ENCODE measurements around the gene SSTR3. TPM values are rescaled to one million over a fixed set of nuclear protein-coding genes. Genes with fewer than 3 reads are reported as not detected.

The SSTR3 gene
- total RNA-seq, 2 experiments from 2014 or later = 0.25 to 0.30 TPM

GRCh38 chr22:37193629-37194191, 18.6 kb downstream of the SSTR3 start:
- Histone ChIP-seq H3K27ac (ENCODE audit: low read depth, low read length, poor library complexity, severe bottlenecking) (no peak overlapping the region), H3K9me3 (ENCODE audit: low read length) (peaks cover 12% of the 10 kb centered on the region; the same call in 1 of the 2 replicates), H4K20me1 (ENCODE audit: insufficient read depth, low read length) (no peaks in the 10 kb centered on the region), H3K9me2 (ENCODE audit: insufficient read depth, low read length) (no peaks in the 10 kb centered on the region), H3K4me2 (ENCODE audit: low read length) (no peak overlapping the region), H3K79me2 (ENCODE audit: insufficient read depth, low read depth, low read length) (no peaks in the 10 kb centered on the region), H3K36me3 (ENCODE audit: insufficient read depth, low read length) (no peaks in the 10 kb centered on the region), H3K4me1 (ENCODE audit: insufficient read depth, low read length, poor library complexity, severe bottlenecking) (peaks cover 5% of the 10 kb centered on the region), H3K4me3 (ENCODE audit: low read depth, low read length, poor library complexity, severe bottlenecking) (no peak overlapping the region), H2AFZ (ENCODE audit: low read length) (no peak overlapping the region)
- TF ChIP-seq CTCF (conservative IDR thresholded peaks at IDR 0.05; ENCODE audit: low read length) (no peak), EZH2phosphoT487 (IDR thresholded peaks at IDR 0.05; ENCODE audit: borderline replicate concordance, low read depth, low read length) (no peak)
- POLR2A ChIA-PET = interaction anchor here (0.8 kb wide), 1 partner anchor 15 kb away, joined by 4 read pairs; no protein-coding TSS in a partner anchor
- no peak for DNase-seq (ENCODE audit: low spot score)
- intact Hi-C loops (cut with micrococcal nuclease; ENCODE audit: unreplicated experiment) = no loop called here
- CTCF ChIA-PET (ENCODE audit: unreplicated experiment) = no interaction called here
- no TSS peak for BruUV-seq (replicated peaks)

GRCh38 chr22:37192741-37193140, 19.5 kb downstream of the SSTR3 start:
- no peak for DNase-seq (ENCODE audit: low spot score)
- no peak overlapping the region for H3K27ac ChIP-seq (ENCODE audit: low read depth, low read length, poor library complexity, severe bottlenecking)
- H3K79me2 ChIP-seq (ENCODE audit: insufficient read depth, low read depth, low read length) = no peaks in the 10 kb centered on the region
- no peaks in the 10 kb centered on the region for H3K9me2 ChIP-seq (ENCODE audit: insufficient read depth, low read length)
- no peak overlapping the region for H3K4me3 ChIP-seq (ENCODE audit: low read depth, low read length, poor library complexity, severe bottlenecking)
- H3K4me1 ChIP-seq (ENCODE audit: insufficient read depth, low read length, poor library complexity, severe bottlenecking) = no peaks in the 10 kb centered on the region
- intact Hi-C loops (cut with micrococcal nuclease; ENCODE audit: unreplicated experiment) = no loop called here
- no TSS peak for BruUV-seq (replicated peaks)
- ChIA-PET CTCF (ENCODE audit: unreplicated experiment) (no interaction called here), POLR2A (no interaction called here)
- no peak for TF ChIP-seq CTCF (conservative IDR thresholded peaks at IDR 0.05; ENCODE audit: low read length)
- peaks cover 12% of the 10 kb centered on the region; the same call in 1 of the 2 replicates for H3K9me3 ChIP-seq (ENCODE audit: low read length)
- H2AFZ ChIP-seq (ENCODE audit: low read length) = no peak overlapping the region
- H3K4me2 ChIP-seq (ENCODE audit: low read length) = no peak overlapping the region
- no peaks in the 10 kb centered on the region for H4K20me1 ChIP-seq (ENCODE audit: insufficient read depth, low read length)
- H3K36me3 ChIP-seq (ENCODE audit: insufficient read depth, low read length) = no peaks in the 10 kb centered on the region

GRCh38 chr22:37192204-37192603, 20.1 kb downstream of the SSTR3 start:
- no peak overlapping the region for H2AFZ ChIP-seq (ENCODE audit: low read length)
- no peaks in the 10 kb centered on the region for H3K4me1 ChIP-seq (ENCODE audit: insufficient read depth, low read length, poor library complexity, severe bottlenecking)
- no TSS peak for BruUV-seq (replicated peaks)
- no peak overlapping the region for H3K4me2 ChIP-seq (ENCODE audit: low read length)
- no peaks in the 10 kb centered on the region for H3K79me2 ChIP-seq (ENCODE audit: insufficient read depth, low read depth, low read length)
- H4K20me1 ChIP-seq (ENCODE audit: insufficient read depth, low read length) = no peaks in the 10 kb centered on the region
- H3K9me2 ChIP-seq (ENCODE audit: insufficient read depth, low read length) = no peaks in the 10 kb centered on the region
- no peak overlapping the region for H3K27ac ChIP-seq (ENCODE audit: low read depth, low read length, poor library complexity, severe bottlenecking)
- peaks cover 12% of the 10 kb centered on the region; the same call in 1 of the 2 replicates for H3K9me3 ChIP-seq (ENCODE audit: low read length)
- ChIA-PET CTCF (ENCODE audit: unreplicated experiment) (no interaction called here), POLR2A (no interaction called here)
- intact Hi-C loops (cut with micrococcal nuclease; ENCODE audit: unreplicated experiment) = no loop called here
- no peaks in the 10 kb centered on the region for H3K36me3 ChIP-seq (ENCODE audit: insufficient read depth, low read length)
- no peak for DNase-seq (ENCODE audit: low spot score)
- TF ChIP-seq EZH2phosphoT487 (IDR thresholded peaks at IDR 0.05; ENCODE audit: borderline replicate concordance, low read depth, low read length) = no peak
- no peak for TF ChIP-seq CTCF (conservative IDR thresholded peaks at IDR 0.05; ENCODE audit: low read length)
- no peak overlapping the region for H3K4me3 ChIP-seq (ENCODE audit: low read depth, low read length, poor library complexity, severe bottlenecking)

Data from OCI-LY7 (cell line).